DOHH2 (cell line): ENCODE results near the gene SLC16A7.

Experiments used
- CTCF ChIP-seq: fragments of 200-600 bp; sonication (generic); IDR thresholded peaks from one replicate; pipeline ENCODE4 v1.5.1; 2014; ENCODE audit warnings: antibody characterized with exemption, mild to moderate bottlenecking, low read depth, low read length; ENCODE audit not compliant: poor library complexity, severe bottlenecking
- EZH2phosphoT487 ChIP-seq: fragments of 200-600 bp; sonication (generic); IDR thresholded peaks from 2 replicates; pipeline ENCODE4 v1.6.1; 2017; ENCODE audit warnings: borderline replicate concordance, mild to moderate bottlenecking, antibody characterized with exemption, low read length, moderate library complexity, mixed read lengths

DNA sequence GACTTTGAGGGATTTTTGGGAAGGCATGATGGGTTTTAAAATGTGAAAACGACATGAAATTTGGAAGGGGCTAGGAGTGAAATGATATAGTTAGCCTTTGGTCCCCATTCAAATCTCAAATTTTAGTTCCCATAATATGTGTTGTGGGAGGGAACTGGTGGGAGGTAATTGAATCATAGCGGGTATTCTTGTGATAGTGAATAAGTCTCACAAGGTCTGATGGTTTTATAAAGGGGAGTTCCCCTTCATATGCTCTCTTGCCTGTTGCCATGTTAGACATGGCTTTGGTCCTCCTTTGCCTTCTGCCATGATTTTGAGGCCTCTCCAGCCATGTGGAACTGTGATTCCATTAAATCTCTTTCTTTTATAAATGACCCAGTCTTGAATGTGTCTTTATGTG, 72.8 kb downstream of the SLC16A7 start:
- TF ChIP-seq CTCF (no peak), EZH2phosphoT487 (no peak)
